ENCODE data around the gene EPS8L1.
"Not testable (repeated sequence)": the region's sequence is repeated elsewhere in the genome, so short reads cannot be mapped to it uniquely, and the experiment has no call there.

The EPS8L1 gene

DNA sequence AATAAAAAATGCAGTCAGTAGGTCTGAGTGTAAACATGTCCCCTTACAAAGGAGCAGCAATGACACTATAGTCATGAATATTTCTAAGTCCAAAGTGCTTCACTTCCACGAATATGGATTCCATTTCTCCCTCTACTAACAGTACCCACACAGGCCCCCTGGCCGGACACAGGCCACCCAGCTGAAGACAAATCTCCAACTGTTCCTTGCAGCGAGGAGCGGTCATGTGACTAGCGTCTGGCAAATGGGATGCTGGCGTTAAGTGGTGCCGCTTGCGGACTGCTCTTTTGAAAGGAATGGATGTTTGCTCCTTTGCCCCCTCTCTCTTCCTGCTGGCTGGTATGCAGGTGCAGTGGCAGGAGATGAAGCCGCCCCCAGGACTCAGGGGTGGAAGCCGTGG lies 25.6 kb downstream of the EPS8L1 start:
- TF ChIP-seq, protein P1, sequence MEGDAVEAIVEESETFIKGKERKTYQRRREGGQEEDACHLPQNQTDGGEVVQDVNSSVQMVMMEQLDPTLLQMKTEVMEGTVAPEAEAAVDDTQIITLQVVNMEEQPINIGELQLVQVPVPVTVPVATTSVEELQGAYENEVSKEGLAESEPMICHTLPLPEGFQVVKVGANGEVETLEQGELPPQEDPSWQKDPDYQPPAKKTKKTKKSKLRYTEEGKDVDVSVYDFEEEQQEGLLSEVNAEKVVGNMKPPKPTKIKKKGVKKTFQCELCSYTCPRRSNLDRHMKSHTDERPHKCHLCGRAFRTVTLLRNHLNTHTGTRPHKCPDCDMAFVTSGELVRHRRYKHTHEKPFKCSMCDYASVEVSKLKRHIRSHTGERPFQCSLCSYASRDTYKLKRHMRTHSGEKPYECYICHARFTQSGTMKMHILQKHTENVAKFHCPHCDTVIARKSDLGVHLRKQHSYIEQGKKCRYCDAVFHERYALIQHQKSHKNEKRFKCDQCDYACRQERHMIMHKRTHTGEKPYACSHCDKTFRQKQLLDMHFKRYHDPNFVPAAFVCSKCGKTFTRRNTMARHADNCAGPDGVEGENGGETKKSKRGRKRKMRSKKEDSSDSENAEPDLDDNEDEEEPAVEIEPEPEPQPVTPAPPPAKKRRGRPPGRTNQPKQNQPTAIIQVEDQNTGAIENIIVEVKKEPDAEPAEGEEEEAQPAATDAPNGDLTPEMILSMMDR (IDR thresholded peaks at IDR 0.05; ENCODE audit: borderline replicate concordance, control extremely low read depth, extremely low read depth, insufficient read depth, missing control alignments) = no peak
- in situ Hi-C loops (cut with MboI; ENCODE audit: low sequenced_read_pairs, unreplicated experiment) = no loop called here
- DNase-seq (ENCODE audit: low spot score) = no peak

DNA sequence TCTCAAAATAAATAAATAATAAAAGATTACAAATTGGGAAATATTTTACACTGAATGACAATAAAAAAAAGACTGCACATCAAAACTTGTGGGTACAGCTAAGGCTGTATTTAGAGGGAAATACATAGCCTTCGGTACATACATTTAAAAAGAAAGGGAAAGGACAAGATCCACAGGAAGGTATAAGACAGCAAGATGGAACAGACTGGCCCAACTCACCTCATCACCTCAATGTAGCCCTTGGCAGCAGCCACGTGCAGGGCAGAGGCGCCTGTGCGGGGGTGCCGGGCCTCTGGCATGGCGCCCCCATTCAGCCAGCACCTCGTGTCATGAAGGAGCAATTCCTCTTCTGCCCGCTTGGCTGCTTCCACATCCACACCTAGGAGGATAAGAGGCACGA lies 27.5 kb downstream of the EPS8L1 start:
- in situ Hi-C loops (cut with MboI; ENCODE audit: low sequenced_read_pairs, unreplicated experiment) = no loop called here
- no peak for DNase-seq (ENCODE audit: low spot score)
- TF ChIP-seq, protein P1 (IDR thresholded peaks at IDR 0.05; ENCODE audit: borderline replicate concordance, control extremely low read depth, extremely low read depth, insufficient read depth, missing control alignments) = no peak

DNA sequence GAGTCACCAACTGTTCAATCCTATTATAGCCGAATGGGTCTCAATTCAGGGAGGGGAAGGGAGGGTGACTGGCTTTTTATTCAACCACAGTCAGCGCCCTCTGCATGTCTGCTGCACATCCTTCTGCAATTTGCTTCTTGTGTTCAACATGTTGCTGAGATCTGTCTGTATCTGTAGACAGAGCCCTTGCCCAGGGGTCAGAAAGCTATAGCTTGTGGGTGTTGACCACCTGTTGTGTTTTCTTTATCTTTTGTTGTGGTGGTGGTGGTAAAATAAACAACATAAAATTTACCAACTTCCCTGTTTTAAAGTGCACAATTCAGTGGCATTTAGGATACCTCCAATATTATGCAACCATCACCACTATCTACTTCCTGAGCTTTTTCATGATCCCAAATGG lies 29.6 kb downstream of the EPS8L1 start:
- in situ Hi-C loops (cut with MboI; ENCODE audit: low sequenced_read_pairs, unreplicated experiment) = no loop called here
- TF ChIP-seq, protein P1 (IDR thresholded peaks at IDR 0.05; ENCODE audit: borderline replicate concordance, control extremely low read depth, extremely low read depth, insufficient read depth, missing control alignments) = no peak
- DNase-seq (ENCODE audit: low spot score) = no peak

DNA sequence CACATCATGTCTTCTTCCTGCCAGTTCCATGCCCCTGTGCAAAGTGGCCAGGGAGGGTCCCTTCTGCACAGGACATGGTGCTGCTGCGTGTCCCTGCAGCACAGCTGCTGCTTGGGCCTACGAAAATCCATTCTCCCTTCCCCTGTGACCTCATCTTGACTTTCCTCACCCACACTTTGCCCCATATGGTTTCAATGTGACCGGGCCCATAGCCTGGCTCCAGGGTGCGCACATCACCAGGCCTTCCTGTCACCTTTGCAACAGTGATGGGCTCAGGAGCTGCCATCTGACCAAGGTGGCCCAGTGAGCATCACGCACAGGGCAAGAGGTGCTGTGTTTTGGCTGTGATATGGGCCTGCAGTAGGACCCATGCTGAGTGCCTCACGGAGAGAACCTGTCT lies 30.9 kb downstream of the EPS8L1 start:
- TF ChIP-seq, protein P1 (IDR thresholded peaks at IDR 0.05; ENCODE audit: borderline replicate concordance, control extremely low read depth, extremely low read depth, insufficient read depth, missing control alignments) = no peak
- in situ Hi-C loops (cut with MboI; ENCODE audit: low sequenced_read_pairs, unreplicated experiment) = no loop called here
- no peak for DNase-seq (ENCODE audit: low spot score)

DNA sequence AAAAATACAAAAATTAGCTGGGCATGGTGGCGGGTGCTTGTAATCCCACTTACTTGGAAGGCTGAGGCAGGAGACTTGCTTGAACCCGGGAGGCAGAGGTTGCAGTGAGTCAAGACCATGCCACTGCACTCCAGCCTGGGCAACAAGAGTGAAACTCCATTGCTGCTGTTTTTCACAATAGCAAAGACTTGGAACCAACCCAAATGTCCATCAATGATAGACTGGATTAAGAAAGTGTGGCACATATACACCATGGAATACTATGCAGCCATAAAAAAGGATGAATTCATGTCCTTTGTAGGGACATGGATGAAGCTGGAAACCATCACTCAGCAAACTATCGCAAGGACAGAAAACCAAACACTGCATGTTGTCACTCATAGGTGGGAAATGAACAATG lies 31.6 kb downstream of the EPS8L1 start:
- DNase-seq (ENCODE audit: low spot score); in situ Hi-C loops (cut with MboI; ENCODE audit: low sequenced_read_pairs, unreplicated experiment): not testable (repeated sequence)

DNA sequence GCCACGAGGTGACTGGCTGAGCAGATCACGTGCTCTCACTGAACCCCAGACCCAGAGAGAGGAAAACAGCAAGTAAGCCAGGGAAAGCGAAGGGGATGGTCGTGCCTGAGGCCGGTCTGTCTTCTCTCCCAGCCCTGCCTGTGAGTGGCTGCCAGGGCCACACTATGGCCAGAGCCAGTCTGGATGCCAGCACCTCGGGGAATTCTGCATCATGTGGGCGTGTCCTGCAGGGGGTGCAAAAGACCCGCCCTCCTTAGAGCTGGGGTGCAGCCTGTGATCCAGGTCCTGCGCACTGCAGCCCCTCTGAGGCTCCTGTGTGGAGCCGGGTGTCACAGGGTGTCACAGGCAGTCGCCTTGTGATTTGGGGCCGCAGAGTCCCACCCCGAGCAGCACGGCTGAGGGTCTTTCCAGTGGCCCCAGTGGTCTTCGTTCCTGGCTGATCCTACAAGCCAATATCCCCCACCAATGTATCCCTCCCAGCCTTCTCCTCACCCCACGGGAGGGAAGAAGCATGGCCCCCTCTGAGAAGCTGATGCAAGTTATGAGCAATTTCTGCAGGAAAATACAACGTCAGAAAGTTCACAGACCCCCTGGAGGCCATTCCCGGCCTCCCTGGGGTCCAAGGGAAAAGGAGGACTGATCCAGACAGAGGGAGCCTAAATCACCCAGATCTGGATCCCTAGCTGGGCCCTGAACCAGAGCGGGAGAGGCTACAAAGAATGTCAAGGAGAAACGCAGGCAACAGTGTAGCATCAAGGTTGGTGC lies 34.0 kb downstream of the EPS8L1 start:
- TF ChIP-seq, protein P1 (IDR thresholded peaks at IDR 0.05; ENCODE audit: borderline replicate concordance, control extremely low read depth, extremely low read depth, insufficient read depth, missing control alignments) = no peak
- DNase-seq (ENCODE audit: low spot score) = no peak
- in situ Hi-C loops (cut with MboI; ENCODE audit: low sequenced_read_pairs, unreplicated experiment) = no loop called here

DNA sequence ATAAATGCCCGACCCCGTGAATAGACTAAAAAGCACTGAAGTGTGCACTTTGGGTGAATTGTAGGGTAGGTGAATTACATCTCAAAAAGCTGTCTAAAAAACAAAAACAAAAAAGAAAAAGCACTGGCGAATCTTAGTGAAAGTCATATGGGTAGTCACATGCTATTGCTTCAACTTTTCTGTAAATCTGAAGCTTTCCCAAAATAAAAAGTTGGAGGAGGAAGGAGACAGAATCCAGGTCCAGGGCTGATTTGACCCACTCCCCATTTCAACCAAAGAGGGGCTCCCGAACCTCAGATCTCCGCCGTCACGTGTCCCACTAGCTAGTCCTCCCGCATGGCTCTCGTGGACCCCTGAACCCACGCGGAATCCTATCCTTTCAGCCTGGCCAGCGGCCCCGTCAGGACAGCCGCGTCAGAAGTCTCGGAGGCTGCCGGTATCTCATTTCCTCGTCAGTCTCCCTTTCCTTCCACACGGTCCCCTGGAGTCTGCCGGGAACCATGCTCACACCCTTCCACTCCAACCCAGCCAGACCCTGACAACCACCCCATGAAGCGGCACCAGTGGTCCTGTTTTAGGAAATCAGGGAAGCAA lies 35.7 kb downstream of the EPS8L1 start:
- in situ Hi-C loops (cut with MboI; ENCODE audit: low sequenced_read_pairs, unreplicated experiment) = no loop called here
- no peak for DNase-seq (ENCODE audit: low spot score)

More for the DNA sequence above, 35.7 kb downstream of the EPS8L1 start:
- TF ChIP-seq, protein P1 (IDR thresholded peaks at IDR 0.05; ENCODE audit: borderline replicate concordance, control extremely low read depth, extremely low read depth, insufficient read depth, missing control alignments) = no peak
